ENCODE data around the gene NHLH2.

DNA sequence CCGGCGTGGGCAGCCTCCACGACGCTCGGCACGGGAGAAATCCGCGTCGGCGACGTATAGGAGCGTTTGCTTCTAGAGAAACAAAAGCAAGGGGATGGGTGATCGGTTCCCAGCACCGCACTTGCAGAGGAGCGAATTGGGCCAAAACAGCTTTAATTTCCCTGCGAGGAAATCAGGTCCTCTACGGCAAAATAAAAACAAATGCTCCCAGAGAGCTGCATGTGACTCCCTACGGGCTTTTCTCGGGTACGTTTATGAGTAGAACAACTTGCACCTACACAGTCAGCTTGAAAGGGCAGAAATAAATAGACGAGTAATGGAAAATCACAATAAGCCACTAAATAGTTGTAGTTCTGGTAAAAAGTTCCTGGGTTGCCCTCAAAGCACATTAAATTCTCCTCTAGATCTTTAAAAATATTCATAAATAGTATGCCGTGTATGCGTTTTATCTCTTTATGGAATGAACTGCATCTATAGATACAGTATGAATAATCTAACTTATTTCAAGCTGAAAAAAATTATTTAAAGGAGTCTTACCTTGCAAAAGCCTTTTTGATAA is 1.2 kb downstream of the NHLH2 start:
- TF ChIP-seq, protein P1, sequence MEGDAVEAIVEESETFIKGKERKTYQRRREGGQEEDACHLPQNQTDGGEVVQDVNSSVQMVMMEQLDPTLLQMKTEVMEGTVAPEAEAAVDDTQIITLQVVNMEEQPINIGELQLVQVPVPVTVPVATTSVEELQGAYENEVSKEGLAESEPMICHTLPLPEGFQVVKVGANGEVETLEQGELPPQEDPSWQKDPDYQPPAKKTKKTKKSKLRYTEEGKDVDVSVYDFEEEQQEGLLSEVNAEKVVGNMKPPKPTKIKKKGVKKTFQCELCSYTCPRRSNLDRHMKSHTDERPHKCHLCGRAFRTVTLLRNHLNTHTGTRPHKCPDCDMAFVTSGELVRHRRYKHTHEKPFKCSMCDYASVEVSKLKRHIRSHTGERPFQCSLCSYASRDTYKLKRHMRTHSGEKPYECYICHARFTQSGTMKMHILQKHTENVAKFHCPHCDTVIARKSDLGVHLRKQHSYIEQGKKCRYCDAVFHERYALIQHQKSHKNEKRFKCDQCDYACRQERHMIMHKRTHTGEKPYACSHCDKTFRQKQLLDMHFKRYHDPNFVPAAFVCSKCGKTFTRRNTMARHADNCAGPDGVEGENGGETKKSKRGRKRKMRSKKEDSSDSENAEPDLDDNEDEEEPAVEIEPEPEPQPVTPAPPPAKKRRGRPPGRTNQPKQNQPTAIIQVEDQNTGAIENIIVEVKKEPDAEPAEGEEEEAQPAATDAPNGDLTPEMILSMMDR (IDR thresholded peaks at IDR 0.05; ENCODE audit: insufficient read depth, low read depth, low read length), result no peak
- TF ChIP-seq EZH2 (IDR thresholded peaks at IDR 0.05; ENCODE audit: insufficient read depth, low read length), result peak; percentile 62
